Renal cortex interstitium (tissue), 11 donors: Measurements from ENCODE around the gene NEU1. TPM values are rescaled to one million over a fixed set of nuclear protein-coding genes. Genes with fewer than 3 reads are reported as not detected.
A peak's percentile ranks its signal among the peaks of the same experiment; 100 is the strongest.

Experiments
- DNase-seq, 11 donors: peaks; one replicate each; pipeline ENCODE4 v3.0.0-alpha.2; 2013; ENCODE audit warnings: low read depth in 9 of 11, low spot score in 4 of 11; ENCODE audit errors: extremely low read depth in 1 of 11
- polyA plus RNA-seq, 3 donors: library from polyadenylated mRNA; unstranded; fragments of 120-200 nt; gene quantifications; one replicate each; pipeline ENCODE4 v1.2.1, GENCODE V29; 2013; ENCODE audit not compliant: insufficient read length in 3 of 3

The NEU1 gene
- polyA plus RNA-seq, 3 donors, result 74.6 to 79.3 (median 78.1) TPM

DNA sequence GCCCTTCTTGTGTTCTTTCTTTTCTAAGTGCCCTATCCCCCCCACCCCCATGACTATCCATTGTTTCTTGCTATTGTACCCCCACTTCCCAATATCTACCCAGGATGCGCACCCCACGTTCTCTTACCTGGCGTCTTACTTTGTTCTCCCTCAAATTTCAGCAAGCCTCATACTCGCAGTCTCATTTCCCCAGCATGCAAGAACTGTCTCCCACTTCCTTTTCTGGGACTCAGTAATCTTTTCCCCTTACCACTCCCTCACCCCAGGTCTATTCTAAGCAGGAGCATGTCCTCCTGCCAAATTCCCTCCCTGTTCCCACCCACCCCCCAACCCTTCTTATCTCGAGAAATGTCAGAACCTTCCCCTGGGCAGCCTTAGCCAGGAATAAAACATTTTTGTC lies 36.6 kb upstream of the NEU1 start:
- no peak for DNase-seq

GRCh38 chr6:31898383-31899011 lies 35.9 kb upstream of the NEU1 start:
- DNase-seq, result peak in 2 of 11 donors; percentile 26 to 29

DNA sequence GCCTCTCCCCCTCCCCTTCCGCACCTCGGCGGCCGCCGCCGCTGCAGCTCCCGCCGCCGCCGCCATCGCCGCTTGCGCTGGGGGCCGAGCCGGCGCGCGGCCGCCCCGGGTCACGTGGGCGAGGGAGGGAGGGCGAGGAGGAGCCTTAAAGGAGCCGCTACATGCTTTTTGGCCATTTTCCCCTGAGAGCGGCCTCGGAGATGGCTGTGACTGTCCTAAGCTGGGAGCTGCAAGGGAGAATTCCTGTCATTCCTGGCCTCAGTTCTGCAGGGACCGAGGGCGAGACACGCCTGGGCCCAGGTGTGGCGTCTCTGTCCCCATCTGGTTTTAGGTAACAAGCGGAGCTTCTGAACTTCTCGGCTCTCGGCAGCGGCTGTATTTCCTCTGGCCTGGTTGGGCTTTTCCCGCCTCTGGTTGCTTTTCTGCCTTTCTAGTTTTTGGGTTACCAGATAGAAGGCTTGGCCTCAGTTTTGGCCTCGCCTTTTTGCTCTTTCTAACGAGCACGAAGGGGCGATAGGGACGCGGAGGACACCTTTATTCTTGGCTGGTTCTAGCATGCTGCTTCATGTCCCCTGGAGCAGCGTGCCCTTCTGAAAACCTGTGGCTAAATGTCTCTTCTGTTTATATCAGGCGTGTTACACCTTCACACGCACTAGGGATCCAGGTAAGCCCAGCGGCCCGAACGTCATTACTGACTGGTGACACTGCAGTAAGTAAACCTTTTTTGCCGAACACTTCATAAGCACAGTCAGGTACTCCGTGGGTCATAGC lies 35.2 kb upstream of the NEU1 start, which contains the start of gene EHMT2:
EHMT2 (minus strand) TSS at position 87 of the 771 bp plus-strand sequence; CDS start at position 66, 21 bp downstream.
- peak in 10 of 11 donors; percentile 72 to 86 (median 80) for DNase-seq

- no peak for DNase-seq
These were observed 34.4 kb upstream of the NEU1 start for GRCh38 chr6:31896856-31897611.

DNA sequence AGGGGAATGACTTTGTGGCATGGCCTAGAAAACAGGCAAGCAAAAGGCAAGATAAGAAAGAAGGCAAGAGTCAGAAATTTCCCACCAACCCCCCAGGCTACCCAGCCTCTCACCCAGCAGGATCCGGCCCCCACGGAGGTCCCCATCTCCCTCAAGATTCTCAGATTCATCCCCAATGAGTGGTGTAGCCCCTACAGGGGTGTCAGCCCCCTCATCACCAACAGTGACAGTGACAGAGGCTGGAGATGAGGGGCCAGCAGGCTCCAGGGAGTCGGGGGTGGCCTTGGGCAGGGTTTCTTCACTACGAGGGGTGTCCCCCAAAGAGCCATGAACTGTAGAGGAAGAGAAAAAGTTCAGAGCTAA lies 33.9 kb upstream of the NEU1 start:
- DNase-seq, result no peak

GRCh38 chr6:31892821-31893220 lies 30.2 kb upstream of the NEU1 start:
- no peak for DNase-seq

- no peak for DNase-seq
These were observed 26.8 kb upstream of the NEU1 start for GRCh38 chr6:31889331-31889972.

- DNase-seq, result no peak
These were observed 25.9 kb upstream of the NEU1 start for GRCh38 chr6:31888276-31889258.

GRCh38 chr6:31887173-31888007 lies 24.8 kb upstream of the NEU1 start:
- DNase-seq, result no peak

DNA sequence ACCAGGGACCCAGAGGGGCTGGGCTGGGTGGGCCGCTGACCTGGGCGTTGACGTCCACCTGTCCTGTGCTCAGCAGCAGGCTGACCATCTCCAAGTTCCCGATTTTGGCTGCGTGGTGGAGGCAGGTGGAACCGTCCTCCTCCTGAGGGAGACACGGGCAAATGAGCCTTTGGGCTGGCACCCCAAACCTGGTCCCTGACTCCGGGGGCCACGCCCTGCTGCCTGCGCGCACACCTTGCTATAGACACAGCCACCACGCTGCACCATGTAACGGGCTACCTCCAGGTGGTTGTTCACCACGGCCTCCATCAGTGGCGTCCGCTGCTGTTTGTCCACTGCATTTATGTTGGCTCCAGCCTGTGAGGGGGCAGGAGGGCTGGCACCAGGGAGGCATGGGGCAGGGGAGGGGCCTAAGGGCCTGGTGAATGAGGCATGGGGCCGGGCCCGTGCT lies 23.9 kb upstream of the NEU1 start:
- no peak for DNase-seq

GRCh38 chr6:31884528-31885035 lies 22.0 kb upstream of the NEU1 start:
- no peak for DNase-seq

DNA sequence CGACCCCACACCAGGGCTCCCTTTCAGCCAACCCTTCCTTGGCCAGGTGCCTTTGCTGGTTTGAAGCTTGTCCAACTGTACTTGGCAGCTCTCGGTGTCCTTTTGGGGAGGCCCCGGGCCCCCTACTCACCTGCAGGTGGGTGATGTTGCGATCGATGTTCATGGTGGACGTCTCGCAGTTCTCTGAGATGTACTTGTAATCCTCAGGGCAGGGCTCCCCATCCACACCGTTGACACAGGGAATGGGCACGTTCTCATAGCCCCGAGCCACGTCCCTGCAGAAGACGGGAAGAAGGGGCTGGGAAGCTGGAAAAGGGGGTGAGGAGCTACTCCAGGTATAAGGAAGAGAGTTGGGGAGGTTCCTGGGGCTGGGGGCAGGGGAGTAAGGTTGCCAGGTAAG lies 21.1 kb upstream of the NEU1 start:
- DNase-seq, result no peak

DNA sequence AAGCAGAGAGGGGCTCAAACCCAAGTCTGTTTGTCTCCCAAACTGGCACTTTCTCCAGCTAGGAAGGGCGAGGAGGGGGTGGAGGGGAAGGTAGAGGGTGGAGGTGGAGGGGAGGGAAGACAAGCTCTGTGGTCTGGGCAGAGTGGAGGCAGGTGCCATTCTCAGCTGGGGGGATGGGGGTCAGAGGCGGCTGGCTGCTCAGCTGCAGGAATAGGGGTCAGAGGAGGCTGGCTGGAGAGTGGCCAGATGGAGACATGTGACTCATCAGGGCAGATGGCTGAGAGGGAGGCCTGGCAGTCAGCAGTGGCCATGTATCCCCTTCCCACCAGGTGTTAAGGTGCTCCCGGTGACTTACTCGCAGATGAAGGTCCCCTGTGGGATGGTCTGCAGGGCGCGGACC lies 19.7 kb upstream of the NEU1 start:
- DNase-seq, result no peak

DNA sequence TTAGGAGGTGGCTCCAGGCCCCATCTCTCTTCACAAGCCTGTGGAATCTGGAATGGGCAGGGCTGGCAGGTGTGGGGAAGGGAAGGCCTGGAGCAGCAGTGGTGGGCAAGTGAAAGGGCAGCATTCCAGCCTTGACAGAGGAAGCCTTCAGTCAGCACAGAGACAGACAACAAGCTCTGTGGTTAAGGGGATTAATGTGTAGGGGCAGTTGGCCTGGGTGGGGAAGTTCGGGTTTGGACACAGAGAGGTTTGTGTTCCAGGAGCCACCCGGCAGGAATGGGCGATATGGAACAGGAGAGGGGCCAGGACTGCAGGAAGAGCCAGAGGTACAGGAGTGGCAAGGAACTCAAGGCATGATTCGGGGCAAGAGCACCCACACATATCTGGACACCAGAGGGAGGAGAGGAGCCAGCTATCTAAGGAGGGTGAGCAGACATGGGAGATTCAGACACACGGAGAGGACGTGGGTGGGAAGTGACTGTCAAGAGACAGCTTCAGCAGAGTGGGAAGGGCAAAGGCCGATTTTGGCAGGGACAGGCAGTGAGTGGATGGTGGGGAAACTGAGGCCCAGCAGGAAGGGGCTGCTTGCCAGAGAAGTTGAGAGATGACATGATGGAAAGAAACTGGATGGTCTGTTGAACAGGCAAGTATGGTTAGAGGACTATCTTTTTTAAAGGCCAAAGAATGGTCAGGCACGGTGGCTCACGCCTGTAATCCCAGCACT lies 18.7 kb upstream of the NEU1 start:
- DNase-seq, result no peak

DNA sequence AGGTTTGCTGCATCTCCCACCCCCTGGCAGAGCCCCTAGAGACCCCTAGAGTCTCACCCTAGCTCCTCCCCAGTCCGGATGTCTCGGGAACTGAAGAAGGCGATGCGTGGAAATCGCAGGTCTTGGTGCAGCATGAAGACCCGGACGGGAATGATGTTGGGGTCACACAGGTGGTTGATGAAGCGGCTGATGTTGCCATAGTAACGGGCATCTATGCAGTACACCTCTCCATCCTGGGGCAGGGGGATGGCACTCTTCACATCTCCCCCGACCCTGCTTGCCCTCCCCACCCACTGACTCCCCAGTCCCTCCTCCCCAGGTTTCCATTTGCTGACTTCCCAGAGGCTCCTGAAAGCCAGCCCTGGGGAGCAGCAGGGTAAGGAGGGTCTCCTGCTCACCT lies 18.0 kb upstream of the NEU1 start:
- DNase-seq, result no peak

GRCh38 chr6:31879901-31880300 lies 17.3 kb upstream of the NEU1 start:
- DNase-seq, result no peak

DNA sequence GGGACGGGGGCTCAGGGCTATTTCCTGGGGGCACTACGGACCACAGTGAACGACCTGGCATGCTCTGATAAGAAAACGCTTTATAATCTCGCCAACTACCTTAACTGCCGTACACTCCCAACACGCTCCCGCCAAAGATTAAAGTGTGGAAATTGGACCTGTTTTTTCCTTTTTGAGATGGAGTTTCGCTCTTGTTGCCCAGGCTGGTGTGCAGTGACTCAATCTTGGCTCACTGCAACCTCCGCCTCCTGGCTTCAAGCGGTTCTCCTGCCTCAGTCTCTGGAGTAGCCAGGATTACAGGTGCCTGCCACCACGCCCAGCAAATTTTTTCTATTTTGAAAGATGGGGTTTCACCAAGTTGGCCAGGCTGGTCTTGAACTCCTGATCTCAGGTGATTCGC lies 16.5 kb upstream of the NEU1 start:
- no peak for DNase-seq
